GM19025 (cell line): ENCODE measurements around the gene KDSR.
"Not testable (repeated sequence)": the region's sequence is repeated elsewhere in the genome, so short reads cannot be mapped to it uniquely, and the experiment has no call there.

Experiments used
- ATAC-seq: cut with Tn5 transposase; IDR thresholded peaks from one replicate; pipeline ENCODE4 v1.9.1; 2021; ENCODE audit warnings: mild to moderate bottlenecking, low read depth, moderate library complexity; ENCODE audit not compliant: unreplicated experiment

Gene KDSR

DNA sequence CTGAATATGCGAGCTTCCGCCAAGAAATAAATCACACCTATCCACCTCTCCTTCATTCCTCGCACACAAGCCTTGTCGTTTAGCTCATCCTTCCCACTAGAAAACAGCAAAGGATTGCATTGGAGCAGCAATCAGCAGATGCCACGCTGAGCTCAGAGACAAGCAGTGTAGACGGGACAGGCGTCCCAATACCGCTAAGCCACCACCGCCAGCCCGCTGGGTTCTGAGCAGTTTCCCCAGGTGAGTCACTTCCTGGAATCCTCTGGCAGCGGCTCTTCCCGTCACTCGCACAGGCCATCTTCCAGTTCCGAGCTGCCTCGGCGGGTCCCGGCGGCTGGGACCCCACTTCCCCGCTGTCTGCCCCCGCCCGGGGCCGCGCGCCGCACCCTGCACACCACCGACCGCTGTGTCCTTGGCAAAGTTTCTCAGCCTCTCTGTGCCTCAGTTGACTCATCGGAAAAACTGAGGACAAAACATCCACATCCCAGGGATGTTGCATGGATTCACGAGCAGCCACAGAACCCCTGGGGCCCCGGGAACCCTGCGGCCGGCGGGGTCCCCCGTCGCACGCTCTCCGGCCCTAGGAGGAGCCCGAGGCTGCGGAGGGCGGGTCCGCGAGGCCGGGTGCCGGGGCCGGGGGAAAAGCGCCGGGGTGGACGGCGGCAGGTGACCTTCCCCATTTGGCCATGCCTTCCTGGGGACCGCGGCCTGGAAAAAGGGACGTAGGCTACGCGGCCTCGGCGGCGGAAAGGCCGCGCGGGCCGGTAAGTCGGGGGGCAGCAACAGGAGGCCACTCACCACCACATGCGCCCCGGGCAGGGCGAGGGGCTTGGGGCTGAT, 573 bp downstream of the KDSR start:
- ATAC-seq, result peak; percentile 20

DNA sequence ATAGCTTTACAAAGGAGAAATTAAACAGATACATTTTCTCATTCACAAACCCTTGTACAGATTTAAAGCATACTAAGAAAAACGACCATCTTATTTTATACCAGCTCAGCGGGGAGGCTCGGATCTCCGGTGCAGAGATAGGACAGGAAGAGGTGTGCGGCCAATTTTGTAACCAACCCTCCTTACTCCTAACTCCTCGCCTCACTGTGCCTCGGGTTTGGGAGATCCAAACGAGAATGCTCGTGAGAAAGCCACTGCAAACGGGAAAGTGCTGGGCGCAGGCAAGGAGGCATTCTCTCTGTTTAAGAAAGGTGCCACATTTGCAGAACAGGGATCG, 1.2 kb downstream of the KDSR start:
- no peak for ATAC-seq

DNA sequence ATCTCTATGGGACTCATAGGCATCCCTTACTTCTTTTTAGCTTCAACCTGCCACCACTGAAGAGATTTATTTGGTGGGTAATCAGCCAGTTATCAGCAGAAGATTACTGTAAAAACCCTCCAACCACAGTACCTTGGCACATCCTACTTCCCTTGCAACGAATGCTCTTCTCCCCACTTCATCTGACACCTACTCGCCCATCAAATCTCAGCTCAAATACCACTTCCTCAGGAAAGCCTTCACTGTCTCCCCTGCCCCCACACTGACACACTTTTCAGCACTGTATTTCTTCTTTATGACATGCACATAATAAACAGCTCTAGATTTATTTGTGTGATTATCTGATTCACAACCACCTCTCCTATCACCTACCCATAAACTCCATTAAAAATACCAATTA, 3.1 kb downstream of the KDSR start:
- ATAC-seq, result no peak

DNA sequence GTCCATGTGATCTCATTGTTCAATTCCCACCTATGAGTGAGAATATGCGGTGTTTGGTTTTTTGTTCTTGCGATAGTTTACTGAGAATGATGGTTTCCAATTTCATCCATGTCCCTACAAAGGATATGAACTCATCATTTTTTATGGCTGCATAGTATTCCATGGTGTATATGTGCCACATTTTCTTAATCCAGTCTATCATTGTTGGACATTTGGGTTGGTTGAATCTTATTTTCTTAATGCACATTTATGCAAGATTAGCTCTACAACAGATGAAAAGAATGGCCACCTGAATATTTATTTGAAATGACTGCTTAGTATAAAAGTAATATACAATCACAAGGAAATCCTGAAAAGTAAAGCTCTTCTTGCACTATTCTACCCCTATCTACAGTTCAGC, 3.6 kb downstream of the KDSR start:
- not testable (repeated sequence) for ATAC-seq

DNA sequence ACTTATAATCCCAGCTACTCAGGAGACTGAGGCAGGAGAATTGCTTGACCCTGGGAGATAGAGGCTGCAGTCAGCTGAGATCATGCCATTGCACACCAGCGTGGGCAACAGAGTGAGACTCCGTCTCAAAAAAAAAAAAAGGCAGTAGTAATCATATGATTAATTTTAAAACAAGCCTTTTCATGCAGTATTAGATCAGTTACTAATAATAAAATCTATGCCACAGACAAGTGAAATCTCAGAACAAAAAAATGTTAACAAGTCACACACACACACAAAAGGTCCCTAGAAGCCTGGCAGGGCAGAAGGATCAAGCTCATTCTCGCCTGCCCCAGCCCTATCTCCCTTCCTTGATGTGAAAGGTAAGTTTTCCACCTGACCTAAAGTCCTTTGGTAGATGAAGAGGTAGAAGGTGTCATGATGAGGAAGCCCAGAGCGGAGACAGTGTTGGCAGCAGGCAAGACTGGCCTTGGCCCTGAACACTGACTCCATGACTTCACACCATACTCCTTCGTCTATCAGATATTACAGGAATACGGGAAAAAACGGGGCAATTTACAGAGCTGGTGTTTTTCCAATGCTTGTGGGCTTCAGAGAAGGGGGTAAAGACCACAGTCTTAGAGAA, 10.6 kb downstream of the KDSR start:
- ATAC-seq, result no peak

DNA sequence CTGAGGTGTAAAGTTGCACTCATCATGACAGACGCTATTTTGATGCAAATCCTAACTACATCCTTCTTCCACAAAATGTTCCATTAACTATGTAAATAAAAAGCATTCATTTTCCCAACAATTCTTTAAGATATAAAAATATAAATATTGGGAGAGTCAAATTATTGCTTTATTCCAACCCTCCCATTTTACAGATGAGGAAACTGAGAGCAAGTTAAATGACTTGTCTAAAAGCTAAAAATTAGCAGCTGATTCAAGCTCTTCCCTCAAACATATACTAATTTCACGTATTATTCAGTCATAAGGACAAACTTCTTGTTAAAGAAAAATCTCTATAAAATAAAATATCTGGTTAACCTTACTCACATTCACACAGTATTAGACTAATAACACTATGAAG, 16.8 kb downstream of the KDSR start:
- ATAC-seq, result no peak

DNA sequence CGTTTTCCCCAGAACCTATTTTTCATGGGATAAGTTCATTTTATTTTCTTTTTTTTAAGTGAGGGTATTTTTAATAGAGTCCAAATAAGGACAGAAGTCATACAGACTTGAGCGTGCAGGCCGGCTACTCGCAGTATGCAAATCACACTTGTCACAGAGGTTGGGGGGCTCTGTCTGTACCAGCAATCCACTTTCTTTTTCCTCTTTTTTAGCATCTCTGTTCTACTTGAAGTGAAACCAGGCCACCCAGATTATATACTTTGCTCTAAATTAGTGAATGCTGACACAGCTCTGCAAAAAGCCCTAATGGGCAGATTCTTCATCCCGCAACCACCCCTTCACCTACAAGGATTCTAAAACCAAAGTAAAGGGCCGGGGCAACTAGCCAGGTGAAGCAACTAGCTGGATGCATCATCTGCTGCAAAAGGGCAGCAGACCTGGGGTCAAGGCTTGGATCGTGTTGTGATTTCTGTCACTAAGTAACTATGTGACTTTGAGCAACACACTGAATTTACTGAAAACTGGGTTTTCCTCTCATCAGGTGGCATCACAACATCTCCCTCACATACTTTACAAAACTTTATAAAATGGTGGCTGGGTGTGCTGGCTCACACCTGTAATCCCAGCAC, 18.4 kb downstream of the KDSR start:
- ATAC-seq, result no peak

DNA sequence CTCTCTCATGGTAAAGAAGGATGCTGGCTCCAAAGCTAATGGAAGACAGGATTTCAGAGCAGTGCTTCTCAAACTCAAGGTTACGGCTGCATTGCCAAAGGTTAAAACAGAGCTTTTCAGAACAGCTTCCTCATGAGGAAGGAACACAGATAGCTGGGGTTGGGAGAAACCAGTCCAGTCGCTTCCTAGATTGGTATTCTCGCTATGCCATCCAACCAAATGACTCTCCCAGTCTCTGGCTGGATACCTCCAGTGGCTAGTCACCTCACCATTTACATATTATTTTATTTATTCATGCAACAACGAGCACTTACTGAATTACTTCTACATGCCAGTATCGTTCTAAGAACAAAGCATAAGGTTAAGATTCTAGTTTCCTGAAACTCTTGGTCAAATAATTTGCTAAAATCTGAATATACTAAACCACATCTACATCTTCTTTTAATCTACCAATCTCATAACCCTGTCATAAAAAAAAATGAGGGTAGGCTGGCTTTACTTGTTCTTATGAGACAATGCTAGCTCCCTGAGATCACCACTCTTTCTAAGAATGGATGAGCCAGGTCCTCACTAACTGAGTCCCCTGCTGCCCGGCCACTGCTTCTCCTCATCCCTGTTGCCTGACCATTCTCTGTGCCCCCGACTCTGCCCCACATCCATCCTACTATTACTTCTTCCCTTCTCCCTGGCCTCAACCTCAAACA, 20.4 kb downstream of the KDSR start:
- no peak for ATAC-seq

DNA sequence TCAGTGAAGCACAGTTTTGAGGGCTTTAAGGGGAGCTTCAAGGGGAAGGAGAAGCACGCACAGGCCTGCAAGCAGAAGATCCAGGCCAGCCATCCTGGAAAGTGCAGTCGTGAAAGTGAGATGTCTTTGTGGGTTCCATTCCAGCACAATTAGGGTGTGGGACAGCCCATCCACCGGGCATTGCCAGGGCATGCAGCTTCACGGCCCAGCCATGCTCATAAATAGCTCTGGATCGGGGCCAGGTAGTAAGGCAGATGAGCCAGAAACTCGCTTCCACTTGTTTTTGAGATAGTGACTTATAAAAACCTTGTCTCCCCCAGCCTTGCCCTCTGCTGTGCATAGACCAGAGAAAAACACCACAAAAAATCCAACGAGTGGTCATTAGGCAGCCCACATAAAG, 21.0 kb downstream of the KDSR start:
- no peak for ATAC-seq

DNA sequence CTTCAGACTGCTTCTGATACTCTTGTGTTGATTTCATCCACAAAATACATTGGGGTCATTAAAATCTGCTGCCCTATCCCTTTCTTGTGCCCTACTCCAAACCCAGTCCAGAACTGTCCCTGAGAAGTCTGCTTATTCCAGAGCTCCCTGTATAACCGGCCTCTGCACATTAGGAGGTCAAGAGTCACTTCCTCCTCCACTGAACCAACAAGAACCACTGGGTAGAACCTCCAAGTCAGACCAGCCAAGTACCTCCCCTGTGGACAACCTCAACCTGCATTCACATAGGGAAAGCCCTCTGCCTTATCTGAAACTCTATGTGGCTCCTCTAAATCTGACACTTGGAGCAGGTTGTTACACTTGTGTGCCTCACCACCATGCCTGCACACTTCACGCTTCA, 22.1 kb downstream of the KDSR start:
- no peak for ATAC-seq

DNA sequence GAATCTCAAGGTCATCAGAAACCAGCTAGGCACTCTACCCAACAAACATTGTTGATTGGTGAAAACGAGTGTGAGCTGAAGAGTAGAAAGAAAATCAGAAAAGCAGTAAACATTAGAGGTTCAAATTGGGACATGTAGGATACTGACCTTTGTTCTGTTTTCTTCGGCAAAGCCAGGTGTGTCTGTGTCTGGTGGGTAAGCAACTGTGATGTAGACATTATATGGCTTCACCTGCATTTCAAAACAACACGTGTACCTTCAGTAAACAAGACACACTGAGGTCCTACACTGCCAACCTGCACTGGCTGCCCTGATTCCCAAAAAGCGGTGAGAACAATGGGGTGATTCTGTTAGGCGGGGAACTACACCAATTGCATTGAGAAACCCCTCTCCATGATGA, 22.7 kb downstream of the KDSR start:
- no peak for ATAC-seq

DNA sequence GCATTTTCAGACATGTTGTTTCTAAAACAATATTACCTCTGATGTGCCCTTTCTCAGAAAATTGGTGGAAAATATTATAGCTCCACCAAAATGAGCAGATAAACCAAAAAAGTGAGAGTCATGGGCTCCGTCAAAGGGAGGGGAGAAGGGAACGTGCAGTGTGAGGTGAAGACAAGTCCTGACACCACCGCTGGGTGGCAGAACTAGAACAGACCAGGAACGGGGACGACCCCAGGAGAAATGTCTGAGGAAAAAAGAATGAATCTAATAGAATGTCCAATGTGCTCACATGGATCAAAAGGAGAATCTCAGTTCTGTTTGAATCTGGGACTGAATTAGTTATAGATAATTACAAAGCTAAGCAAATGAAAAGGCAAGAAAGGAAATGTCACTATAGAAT, 24.8 kb downstream of the KDSR start:
- ATAC-seq, result no peak

DNA sequence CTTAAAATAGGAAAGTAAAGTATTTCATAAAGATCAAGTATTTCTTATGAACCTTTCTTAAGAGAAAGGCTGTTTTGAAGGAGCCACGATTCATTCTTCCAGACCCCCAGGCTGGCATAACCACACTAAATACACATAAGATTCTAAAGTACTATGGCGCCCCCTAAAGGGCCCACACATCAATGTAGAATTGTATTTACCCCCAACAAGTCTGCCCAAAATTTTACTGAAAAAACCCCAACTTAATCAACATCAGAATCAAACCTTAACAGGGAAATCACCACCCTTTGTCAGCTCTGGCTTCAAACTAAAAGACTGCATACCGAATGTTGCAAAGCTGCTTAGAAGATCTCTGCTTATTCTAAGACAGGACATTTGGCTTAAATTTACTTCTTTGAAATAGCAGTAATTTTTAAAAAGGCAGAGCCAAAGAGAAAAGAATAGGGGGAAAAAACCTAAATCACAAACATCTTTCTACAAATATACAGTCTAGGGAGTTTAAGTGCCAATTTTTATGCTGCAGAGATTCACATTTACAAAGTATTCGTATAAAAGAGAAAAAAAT, 27.0 kb downstream of the KDSR start:
- no peak for ATAC-seq

DNA sequence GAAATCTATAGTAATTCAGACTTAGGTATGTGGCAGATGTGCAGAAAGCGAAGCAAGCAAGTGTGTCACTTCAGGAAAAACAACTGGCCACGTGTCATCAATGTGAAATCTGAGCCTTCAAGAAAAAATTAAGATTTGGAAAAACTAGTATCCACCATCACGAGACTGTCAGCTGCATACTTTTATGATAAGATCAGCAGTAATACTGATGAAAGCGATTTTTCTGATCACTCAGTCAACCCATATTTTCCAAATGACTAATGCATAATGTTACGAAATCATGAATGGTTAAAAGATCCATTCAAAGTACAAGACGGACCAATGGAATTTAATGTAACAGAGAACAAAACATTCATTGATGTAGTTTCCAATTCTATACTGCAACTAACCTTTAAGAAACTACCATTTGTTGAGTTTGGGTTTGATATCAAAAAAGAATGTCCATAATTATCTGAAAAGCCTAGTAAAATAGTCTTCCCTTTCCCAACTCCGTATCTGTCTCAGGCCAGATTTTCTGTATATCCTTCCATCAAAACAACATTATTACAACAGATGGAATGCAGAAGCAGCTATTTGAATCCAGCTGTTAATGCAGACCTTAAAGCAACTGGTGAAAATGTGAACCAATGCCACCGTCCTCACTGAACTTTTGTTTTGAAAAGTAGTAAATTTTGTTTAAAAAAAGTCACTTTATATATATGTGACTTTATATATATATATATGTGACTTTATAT, 30.5 kb downstream of the KDSR start:
- ATAC-seq, result no peak

DNA sequence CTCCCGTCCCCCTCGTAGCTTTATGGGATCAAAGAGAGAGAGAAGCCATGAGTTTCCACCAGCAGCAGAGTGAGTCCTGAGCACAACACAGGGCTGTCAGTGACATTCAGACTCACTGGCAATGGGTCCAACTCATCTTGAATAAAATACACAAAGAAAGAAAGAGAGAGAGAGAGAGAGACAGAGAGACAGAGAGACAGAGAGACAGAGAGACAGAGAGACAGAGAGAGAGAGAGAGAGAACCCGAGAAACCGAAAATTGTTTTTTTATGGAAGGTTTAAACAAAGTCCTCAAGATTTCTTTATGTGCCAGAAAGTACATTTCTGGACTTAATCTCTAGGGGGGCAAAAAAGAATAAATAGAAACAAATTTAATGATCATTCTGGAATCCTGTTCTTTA, 35.9 kb downstream of the KDSR start:
- no peak for ATAC-seq

DNA sequence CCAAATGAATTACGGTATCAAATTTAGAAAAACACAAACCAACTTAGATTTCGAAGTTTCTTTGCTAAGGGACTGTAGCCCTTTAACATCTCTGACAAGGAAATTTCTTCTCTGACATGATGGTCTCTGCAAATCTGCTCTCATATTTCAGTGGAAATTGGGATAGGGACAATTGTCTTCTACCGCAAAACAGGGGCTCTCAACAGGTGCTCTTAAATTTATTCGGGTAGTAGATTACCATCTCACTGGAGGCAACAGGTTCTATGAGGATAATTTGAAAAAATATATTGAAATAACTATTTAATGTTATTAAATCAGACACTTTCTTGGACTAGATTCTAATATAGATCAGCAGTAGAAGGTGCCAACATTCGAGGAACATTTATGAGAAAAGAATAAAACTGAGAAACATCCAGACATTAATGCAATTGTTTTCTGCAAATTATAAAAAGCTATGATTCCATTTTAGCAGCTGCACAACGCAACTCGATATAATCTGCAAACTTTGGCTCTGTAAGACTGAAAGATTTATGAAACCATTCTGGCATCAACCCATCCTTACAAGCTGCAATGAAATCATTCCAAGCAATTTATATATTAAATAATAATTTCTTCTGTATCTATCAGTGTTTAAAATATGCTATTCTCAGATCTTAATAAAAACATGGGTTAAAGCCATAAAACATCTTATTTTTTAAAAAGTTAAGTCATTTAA, 37.4 kb downstream of the KDSR start:
- no peak for ATAC-seq

DNA sequence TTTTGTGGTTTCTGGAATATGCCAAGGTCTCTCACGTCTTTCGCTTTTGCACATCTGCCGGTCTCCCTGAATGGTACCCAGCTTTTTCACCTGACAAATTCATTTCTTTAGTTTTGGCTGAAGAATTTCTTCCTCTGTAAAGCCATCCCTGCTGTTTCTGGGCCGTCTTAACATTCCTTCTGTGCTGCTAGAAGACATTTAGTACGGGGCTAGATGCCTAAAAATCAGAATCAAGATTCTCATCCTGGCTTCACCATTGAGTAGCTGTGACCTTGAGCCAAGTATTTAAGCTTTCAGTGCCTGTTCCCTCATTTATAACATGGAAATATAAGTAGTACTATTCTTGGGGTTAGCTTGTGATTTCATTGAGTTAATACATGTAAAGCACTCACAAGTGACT, 41.0 kb downstream of the KDSR start:
- ATAC-seq, result no peak

DNA sequence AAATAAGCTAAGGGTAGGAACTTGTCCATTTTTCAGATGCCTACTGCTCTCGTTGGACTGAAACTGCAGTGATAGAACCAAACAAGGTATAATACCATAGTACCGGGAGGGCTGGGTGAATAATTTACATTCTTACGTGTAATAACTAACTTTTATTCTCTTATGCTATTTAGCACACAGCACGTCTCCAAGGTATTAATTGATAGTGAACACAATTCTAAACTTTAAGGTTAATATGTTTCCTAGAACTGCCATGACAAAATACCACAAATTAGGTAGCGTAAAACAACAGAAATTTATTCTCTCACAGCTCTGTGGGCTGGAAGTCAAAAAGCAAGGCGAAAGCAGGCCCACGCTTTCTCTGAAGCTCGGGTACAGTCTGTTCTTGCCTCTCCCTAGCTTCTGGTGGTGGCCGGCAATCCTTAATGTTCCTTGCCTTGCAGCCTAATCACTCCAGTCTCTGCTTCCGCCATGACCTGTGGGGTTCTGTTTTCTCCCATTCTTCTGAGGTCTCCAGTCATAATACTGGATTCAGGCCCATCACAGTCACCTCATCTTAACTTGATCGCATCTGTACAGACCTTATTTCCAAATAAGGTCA, 41.8 kb downstream of the KDSR start:
- no peak for ATAC-seq

DNA sequence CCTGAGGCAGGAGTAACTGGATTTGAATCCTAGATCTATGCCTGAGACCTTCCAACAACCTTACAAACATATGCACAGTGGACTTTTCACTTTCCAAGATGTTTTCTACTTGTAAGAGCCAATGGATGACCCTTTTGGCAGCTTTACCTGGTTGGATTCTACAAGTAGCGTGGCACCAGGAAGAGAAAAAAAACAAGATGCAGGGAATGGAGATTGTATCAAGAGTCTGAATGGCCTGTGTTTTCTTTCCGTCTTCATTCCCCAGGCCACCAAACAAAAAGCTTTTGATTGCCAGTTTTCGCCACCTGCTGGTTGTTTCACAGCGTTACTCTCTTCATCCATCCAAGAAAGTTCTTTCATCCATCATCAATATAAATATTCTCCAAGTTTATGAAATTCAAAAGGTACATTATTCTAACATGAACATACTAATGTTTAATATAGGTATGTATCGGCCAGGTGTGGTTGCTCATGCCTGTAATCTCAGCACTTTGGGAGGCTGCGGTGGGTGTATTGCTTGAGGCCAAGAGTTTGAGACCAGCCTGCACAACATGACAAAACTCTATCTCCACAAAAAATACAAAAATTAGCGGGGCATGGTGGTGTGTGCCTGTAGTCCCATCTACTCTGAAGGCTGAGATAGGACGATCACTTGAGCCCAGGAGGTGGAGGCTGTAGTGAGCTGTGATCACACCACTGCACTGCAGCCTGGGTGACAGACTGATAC, 43.9 kb downstream of the KDSR start:
- no peak for ATAC-seq
